Right lobe of liver (tissue), 4 donors: ENCODE measurements around the gene ADGRD2.

Experiments
- POLR2A ChIP-seq: fragments of 450-650 bp; IDR thresholded peaks from one replicate; pipeline ENCODE4 v1.6.1; 2017; ENCODE audit warnings: antibody characterized with exemption, mild to moderate bottlenecking
- TF ChIP-seq, protein P1 (sequence below), 4 donors: fragments of 200-600 bp in 3 of 4; fragments of 450-650 bp in 1 of 4; IDR thresholded peaks; one replicate each; pipeline versions ENCODE4 v1.5.1 to v1.8.0; 2016 to 2022; ENCODE audit warnings: antibody characterized with exemption in 4 of 4, mild to moderate bottlenecking in 2 of 4
- donor health status: DM: no; HTN: no; CAD: no.
- donor health status: DM: no; HTN: no; CAD: no.
- donor health status: DM: no; HTN: yes; CAD: no.

- TF ChIP-seq, protein P1, sequence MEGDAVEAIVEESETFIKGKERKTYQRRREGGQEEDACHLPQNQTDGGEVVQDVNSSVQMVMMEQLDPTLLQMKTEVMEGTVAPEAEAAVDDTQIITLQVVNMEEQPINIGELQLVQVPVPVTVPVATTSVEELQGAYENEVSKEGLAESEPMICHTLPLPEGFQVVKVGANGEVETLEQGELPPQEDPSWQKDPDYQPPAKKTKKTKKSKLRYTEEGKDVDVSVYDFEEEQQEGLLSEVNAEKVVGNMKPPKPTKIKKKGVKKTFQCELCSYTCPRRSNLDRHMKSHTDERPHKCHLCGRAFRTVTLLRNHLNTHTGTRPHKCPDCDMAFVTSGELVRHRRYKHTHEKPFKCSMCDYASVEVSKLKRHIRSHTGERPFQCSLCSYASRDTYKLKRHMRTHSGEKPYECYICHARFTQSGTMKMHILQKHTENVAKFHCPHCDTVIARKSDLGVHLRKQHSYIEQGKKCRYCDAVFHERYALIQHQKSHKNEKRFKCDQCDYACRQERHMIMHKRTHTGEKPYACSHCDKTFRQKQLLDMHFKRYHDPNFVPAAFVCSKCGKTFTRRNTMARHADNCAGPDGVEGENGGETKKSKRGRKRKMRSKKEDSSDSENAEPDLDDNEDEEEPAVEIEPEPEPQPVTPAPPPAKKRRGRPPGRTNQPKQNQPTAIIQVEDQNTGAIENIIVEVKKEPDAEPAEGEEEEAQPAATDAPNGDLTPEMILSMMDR (IDR thresholded peaks at IDR 0.05) = no peak
- TF ChIP-seq POLR2A = no peak
Observed at GRCh38 chr9:124409410-124409809, 40.8 kb upstream of the ADGRD2 start.
